Thymus (tissue), 14 donors: ENCODE measurements around the gene CXorf65. TPM values are rescaled to one million over a fixed set of nuclear protein-coding genes. Genes with fewer than 3 reads are reported as not detected.

Source experiments
- DNase-seq, 9 donors: peaks; one replicate each; pipeline ENCODE4 v3.0.0-alpha.2; 2013; ENCODE audit warnings: low spot score in 9 of 9, low read depth in 6 of 9, missing footprints in 1 of 9
- H3K27ac ChIP-seq, 2 donors: one replicate each; pipeline ENCODE4 v1.5.1; 2013; ENCODE audit warnings: control low read depth in 1 of 2, low read depth in 1 of 2, low read length in 1 of 2, mild to moderate bottlenecking in 1 of 2, moderate library complexity in 1 of 2
- H3K27me3 ChIP-seq, 2 donors: one replicate each; pipeline ENCODE4 v1.5.1; 2013; ENCODE audit warnings: low read length in 1 of 2; ENCODE audit not compliant: control insufficient read depth in 2 of 2, insufficient read depth in 1 of 2
- H3K36me3 ChIP-seq, 2 donors: one replicate each; pipeline ENCODE4 v1.5.1; 2013; ENCODE audit warnings: low read length in 1 of 2, mild to moderate bottlenecking in 1 of 2, moderate library complexity in 1 of 2; ENCODE audit not compliant: control insufficient read depth in 2 of 2, insufficient read depth in 2 of 2
- H3K4me1 ChIP-seq, 2 donors: one replicate each; pipeline ENCODE4 v1.5.1; 2013; ENCODE audit warnings: low read length in 2 of 2; ENCODE audit not compliant: control insufficient read depth in 2 of 2, insufficient read depth in 2 of 2
- H3K4me3 ChIP-seq, 2 donors: one replicate each; pipeline ENCODE4 v1.5.1; 2013; ENCODE audit warnings: low read length in 2 of 2, control low read depth in 1 of 2, mild to moderate bottlenecking in 1 of 2
- H3K9me3 ChIP-seq, 2 donors: one replicate each; pipeline ENCODE4 v1.5.1; 2013; ENCODE audit warnings: low read length in 1 of 2, mild to moderate bottlenecking in 1 of 2; ENCODE audit not compliant: control insufficient read depth in 2 of 2, insufficient read depth in 1 of 2
- WGBS: extraction: QIAGEN DNeasy Blood & Tissue Kit; methylation state at CpG from one replicate; pipeline ENCODE4 v1.1.7; 2013; 5-methylcytosine and 5-hydroxymethylcytosine counted together
- long read RNA-seq, 10 donors: transcript quantifications; one replicate each; lab custom pipeline, GENCODE V29; 2026
- polyA plus RNA-seq: library from polyadenylated mRNA; stranded (reverse); fragments of 200-250 nt; gene quantifications from one replicate; pipeline ENCODE4 v1.2.3, GENCODE V29; 2013
- total RNA-seq: library from RNA; stranded (reverse); fragments of 120-200 nt; gene quantifications from one replicate; pipeline ENCODE4 v1.2.4, GENCODE V29; 2013
- donor health status: healthy.

The CXorf65 gene
- total RNA-seq (4.5 TPM), polyA plus RNA-seq (40.8 TPM)
- long read RNA-seq, donor 1 = 0 reads
- long read RNA-seq, donor 2 = 0 reads
- long read RNA-seq, donor 3, partial matches to known transcripts = 0 of 1 reads
- long read RNA-seq, donor 3, other reads (novel, unspliced or antisense) = 0 of 1 reads
- long read RNA-seq, donor 4, partial matches to known transcripts = 0 of 2 reads
- long read RNA-seq, donor 4, other reads (novel, unspliced or antisense) = 0 of 2 reads
- long read RNA-seq, donor 5, partial matches to known transcripts = 0 of 2 reads
- long read RNA-seq, donor 5, other reads (novel, unspliced or antisense) = 0 of 2 reads
- long read RNA-seq, donor 6 = 0 reads
- long read RNA-seq, donor 7, partial matches to known transcripts = 0 of 1 reads
- long read RNA-seq, donor 7, other reads (novel, unspliced or antisense) = 0 of 1 reads
- long read RNA-seq, donor 8 = 0 reads
- long read RNA-seq, donor 9 = 0 reads
- long read RNA-seq, donor 10 = 0 reads

DNA sequence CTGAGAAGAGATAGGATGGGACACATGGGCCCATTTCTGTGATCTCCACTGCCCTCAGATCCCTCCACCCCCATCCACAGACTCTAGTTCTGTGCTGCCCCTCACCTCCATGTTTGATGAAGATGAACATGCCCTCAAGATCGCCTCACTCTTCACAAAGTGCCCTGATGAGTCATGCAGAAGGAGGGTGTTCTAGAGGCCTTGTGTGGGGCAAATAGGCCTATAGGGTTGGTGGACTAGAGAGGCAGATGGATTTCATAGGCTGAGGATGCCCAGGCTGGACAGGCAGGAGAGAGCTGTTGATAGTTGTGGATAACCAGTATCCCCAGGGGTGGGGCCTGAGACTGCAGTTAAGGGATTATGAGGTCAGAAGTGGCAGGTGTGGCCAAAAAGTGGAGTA, at the start of gene CXorf65:
CXorf65 (minus strand) TSS at position 314 of the 400 bp plus-strand sequence; CDS start at position 130, 184 bp downstream.
- Histone ChIP-seq H3K9me3 (no peaks in the 10 kb centered on the region), H3K36me3 (peaks cover 13 to 38% of the 10 kb centered on the region in 2 donors), H3K27ac (peak within 1 kb of the TSS; percentile 74 to 91), H3K4me3 (peak within 1 kb of the TSS; percentile 53 to 80), H3K27me3 (no peaks in the 10 kb centered on the region), H3K4me1 (peaks cover 12 to 71% of the 10 kb centered on the region in 2 donors)
- DNase-seq = no peak
- 71% methylated on average over 1 of the region's 1 CpG for WGBS

DNA sequence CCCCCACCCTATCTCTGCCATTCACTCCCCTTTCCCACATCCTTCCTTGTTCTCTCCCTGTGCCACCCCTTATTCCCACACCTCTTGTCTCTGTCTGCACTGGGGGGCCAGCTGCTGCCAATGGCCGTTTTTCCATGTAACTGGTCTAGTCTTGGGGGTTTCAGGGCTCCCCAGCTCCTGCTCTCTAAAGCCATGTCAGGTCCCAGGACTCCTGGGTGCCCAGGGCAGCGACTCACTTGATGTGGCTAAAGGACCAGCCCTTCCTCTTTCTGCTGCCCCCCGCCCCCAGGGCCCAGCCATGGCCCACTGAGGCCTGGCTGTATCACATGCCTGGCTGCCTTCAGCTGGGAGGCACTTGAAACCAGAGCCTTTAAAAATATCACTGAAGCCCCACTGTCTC, 48.1 kb upstream of the CXorf65 start:
- Histone ChIP-seq H3K27me3 (no peaks in the 10 kb centered on the region), H3K27ac (no peak overlapping the region), H3K4me1 (no peaks in the 10 kb centered on the region), H3K36me3 (no peaks in the 10 kb centered on the region), H3K9me3 (no peaks in the 10 kb centered on the region), H3K4me3 (no peak overlapping the region)
- WGBS = 84% methylated on average over 3 of the region's 3 CpGs
- DNase-seq = no peak

DNA sequence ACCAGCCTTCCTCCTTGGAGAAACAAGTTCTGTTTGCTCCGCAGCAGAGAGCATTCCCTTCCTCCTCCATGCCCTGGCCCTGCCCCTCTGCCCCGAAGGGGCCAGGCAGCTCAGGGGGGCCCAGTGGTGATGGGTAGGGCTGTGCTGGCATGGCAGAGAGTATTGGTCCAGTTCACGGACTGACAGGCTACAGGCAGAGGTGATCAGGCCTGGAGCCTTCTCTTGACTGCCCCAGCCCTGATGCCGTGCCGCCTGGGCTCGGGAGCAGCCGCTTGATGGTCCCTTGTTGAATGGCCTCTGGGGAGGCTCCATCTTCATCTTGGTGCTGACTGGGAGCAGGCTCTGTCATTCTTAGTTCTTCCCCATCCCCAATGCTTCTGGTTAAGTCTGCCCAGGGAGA, 47.7 kb upstream of the CXorf65 start:
- H3K36me3 ChIP-seq = no peaks in the 10 kb centered on the region
- WGBS = 97% methylated on average over 7 of the region's 7 CpGs
- no peaks in the 10 kb centered on the region for H3K9me3 ChIP-seq
- no peak overlapping the region for H3K27ac ChIP-seq
- no peaks in the 10 kb centered on the region for H3K27me3 ChIP-seq
- no peak for DNase-seq
- H3K4me3 ChIP-seq = no peak overlapping the region
- H3K4me1 ChIP-seq = no peaks in the 10 kb centered on the region

DNA sequence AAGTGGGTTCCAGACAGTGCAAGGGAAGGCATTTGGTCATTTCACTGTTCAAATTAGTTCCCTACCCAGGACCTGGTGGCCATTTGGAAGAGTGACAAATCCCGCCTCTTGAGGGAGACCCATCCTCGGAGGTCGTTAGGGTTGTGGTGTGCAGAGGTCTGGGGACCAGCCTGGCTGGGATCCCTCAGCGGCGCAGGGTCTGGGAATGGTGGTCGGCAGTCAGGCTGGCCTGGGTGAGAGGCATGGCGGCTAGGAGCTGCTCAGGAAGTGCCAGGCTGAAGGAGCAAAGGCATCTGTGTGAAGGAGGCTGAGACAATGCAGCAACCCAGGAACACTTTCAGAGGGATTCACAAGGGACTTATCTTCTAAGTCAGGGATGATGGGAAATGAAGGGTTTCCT, 44.8 kb upstream of the CXorf65 start:
- H3K9me3 ChIP-seq = no peaks in the 10 kb centered on the region
- H3K4me3 ChIP-seq = no peak overlapping the region
- no peaks in the 10 kb centered on the region for H3K27me3 ChIP-seq
- H3K4me1 ChIP-seq = peaks cover 0 to 4% of the 10 kb centered on the region in 2 donors
- WGBS = 93% methylated on average over 7 of the region's 7 CpGs
- DNase-seq = no peak
- no peak overlapping the region for H3K27ac ChIP-seq
- H3K36me3 ChIP-seq = no peaks in the 10 kb centered on the region

DNA sequence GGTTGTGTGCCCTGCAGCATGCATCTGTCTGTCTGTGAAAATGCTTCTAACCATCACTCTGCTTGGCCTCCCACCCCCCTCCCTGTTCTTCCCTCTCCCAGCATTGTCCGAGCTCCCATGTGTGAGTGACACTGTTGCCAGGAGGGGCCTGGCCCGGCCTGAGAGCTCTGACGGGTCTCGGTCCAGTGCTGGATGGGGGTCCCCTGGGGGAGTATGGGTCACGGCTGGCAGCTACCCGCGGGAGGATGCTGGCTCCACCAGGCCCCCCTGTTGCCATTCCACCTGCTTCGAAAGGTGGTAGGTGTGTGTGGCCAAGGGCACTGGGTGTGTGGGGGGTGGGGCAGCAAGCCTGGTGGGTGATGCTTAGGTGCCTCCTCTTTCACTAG, 41.7 kb upstream of the CXorf65 start:
- Histone ChIP-seq H3K4me3 (no peak overlapping the region), H3K36me3 (peaks cover 0 to 1% of the 10 kb centered on the region in 2 donors), H3K4me1 (peaks cover 0 to 16% of the 10 kb centered on the region in 2 donors), H3K9me3 (no peaks in the 10 kb centered on the region), H3K27ac (no peak overlapping the region), H3K27me3 (no peaks in the 10 kb centered on the region)
- no peak for DNase-seq
- WGBS = 96% methylated on average over 8 of the region's 8 CpGs

DNA sequence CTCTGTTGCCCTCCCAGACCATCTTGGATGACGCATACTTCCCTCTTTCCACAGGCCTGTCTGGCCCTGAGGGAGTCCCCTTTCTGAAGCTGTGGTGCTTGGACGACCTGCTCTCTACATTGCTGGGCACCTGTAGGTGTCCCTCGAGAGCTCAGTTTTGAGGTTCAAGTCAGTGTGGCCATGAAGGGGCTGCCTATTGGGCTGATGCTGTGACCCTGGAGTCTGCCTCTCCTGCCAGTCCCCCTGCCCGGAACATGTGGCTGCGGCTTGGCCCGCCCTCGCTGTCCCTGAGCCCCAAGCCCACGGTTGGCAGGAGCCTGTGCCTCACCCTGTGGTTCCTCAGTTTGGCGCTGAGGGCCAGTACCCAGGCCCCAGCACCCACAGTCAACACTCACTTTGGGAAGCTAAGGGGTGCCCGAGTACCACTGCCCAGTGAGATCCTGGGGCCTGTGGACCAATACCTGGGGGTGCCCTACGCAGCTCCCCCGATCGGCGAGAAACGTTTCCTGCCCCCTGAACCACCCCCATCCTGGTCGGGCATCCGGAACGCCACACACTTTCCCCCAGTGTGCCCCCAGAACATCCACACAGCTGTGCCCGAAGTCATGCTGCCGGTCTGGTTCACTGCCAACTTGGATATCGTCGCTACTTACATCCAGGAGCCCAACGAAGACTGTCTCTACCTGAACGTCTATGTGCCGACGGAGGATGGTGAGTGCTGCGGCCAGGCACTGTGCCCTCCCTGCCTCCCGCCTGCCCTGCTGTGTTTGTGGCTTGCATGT, 41.1 kb upstream of the CXorf65 start:
- H3K4me1 ChIP-seq = peaks cover 0 to 16% of the 10 kb centered on the region in 2 donors
- H3K27me3 ChIP-seq = no peaks in the 10 kb centered on the region
- no peaks in the 10 kb centered on the region for H3K9me3 ChIP-seq
- H3K4me3 ChIP-seq = no peak overlapping the region
- no peak for DNase-seq
- peaks cover 0 to 3% of the 10 kb centered on the region in 2 donors for H3K36me3 ChIP-seq
- WGBS = 95% methylated on average over 28 of the region's 28 CpGs
- no peak overlapping the region for H3K27ac ChIP-seq

DNA sequence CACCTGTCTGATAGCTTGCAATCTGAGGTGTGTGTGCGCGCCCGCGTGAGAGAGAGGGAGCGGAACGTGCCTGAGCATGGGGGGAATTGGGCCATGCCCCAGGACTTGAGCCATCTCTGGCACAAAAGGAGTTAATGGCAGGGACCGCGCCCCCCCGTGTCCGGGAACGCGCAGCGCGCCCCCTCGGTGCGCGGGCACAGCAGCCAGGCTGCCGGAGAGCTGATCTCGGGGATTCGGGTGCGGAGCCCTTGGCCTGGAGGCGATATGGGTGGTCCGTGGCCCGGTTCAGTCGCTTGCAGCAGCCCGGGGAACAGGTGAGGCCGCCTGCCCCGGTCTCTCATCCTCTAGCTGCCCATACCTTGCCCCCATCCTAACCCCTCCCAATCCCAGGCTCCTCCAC, 38.1 kb upstream of the CXorf65 start, which contains the start of gene NLGN3:
NLGN3 (plus strand) TSS at position 191 of the 400 bp plus-strand sequence. CDS start 2,909 bp downstream, outside the sequence.
- WGBS = 64% methylated on average over 28 of the region's 28 CpGs
- no peak within 1 kb of the TSS for H3K27ac ChIP-seq
- H3K9me3 ChIP-seq = no peaks in the 10 kb centered on the region
- peaks cover 12 to 23% of the 10 kb centered on the region in 2 donors for H3K36me3 ChIP-seq
- no peak for DNase-seq
- H3K4me1 ChIP-seq = peaks cover 0 to 19% of the 10 kb centered on the region in 2 donors
- no peak within 1 kb of the TSS for H3K4me3 ChIP-seq
- no peaks in the 10 kb centered on the region for H3K27me3 ChIP-seq

DNA sequence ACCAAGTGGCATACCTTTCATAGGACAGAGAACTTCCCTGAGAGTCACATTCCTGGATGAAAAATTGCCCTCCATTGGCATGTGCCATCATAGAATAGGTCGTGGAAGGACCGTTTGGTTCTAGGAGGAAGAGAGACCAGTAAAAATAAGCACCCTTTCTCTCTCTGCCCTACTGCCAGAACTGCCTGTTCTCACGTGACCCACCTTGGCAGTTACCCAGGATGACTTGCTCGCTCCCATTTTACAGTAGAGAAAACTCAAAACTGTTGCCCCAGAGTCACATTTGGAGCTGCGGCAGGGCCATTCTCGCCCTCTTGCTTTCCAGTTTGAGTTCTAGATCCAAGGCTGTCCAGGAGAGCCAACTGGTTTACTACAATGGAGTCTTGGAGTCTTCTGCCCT, 37.0 kb upstream of the CXorf65 start:
- 88% methylated on average over 6 of the region's 6 CpGs for WGBS
- DNase-seq = no peak

DNA sequence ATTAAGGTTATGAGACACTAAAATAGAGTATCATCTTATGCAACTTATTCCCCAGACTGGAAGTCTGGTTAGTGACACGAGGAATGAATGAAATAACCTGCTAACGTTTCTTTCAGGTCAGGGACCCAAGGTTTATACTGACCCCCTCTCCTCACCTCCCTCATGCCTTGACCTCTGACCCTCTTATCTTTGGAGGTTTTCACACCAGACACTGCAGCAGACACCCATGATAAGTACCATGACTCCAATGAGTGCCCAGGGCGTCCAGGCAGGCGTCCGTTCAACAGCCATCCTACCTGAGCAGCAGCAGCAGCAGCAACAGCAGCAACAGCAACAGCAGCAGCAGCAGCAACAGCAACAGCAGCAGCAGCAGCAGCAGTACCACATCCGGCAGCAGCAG, 33.9 kb upstream of the CXorf65 start:
- peak overlapping the region in 1 of 2 donors; percentile 24 for H3K27ac ChIP-seq
- DNase-seq = no peak
- H3K4me1 ChIP-seq = peaks cover 0 to 7% of the 10 kb centered on the region in 2 donors
- peaks cover 47 to 56% of the 10 kb centered on the region in 2 donors for H3K36me3 ChIP-seq
- 96% methylated on average over 6 of the region's 6 CpGs for WGBS
- no peaks in the 10 kb centered on the region for H3K27me3 ChIP-seq
- no peaks in the 10 kb centered on the region for H3K9me3 ChIP-seq
- no peak overlapping the region for H3K4me3 ChIP-seq

More for the DNA sequence above, 37.0 kb upstream of the CXorf65 start:
- no peak overlapping the region for H3K27ac ChIP-seq
- peaks cover 0 to 19% of the 10 kb centered on the region in 2 donors for H3K4me1 ChIP-seq
- H3K4me3 ChIP-seq = no peak overlapping the region
- H3K9me3 ChIP-seq = no peaks in the 10 kb centered on the region
- H3K27me3 ChIP-seq = no peaks in the 10 kb centered on the region
- H3K36me3 ChIP-seq = peaks cover 22 to 28% of the 10 kb centered on the region in 2 donors
